Measurements from ENCODE around the gene ADAM8. TPM values are rescaled to one million over a fixed set of nuclear protein-coding genes. Genes with fewer than 3 reads are reported as not detected.

ADAM8 gene
- total RNA-seq, 2 donors from 2014 or later = 0.82 to 1.5 TPM

DNA sequence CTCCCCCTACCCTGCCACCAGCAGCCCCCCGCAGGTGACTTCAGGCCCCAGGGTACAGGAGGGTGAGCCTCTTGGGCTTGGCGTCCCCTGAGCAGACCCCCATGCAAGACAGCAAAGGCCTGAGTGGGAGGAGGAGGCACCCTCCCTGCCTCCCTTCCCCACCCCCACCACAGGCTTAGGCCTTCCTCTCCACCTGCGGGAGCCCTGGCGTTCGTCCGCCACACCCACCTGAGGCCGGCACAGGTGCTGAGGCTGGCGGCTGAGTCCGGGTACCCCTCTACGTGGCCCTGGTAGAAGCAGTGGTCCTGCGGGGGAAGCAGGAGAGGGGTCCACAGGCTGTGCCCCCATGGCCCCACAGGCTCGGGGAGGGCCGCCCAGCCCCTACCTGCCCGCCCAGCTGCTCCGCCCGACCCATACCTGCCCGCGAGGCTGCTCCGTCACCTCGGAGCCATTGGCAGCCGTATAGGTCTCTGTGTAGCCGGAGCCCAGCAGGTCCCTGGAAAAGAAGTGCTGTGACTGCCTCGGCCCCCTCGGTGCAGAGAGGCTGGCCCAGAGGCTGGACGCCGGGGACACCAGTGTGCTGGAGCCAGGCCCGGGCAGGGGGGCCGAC is 3.0 kb downstream of the ADAM8 start:
- Histone ChIP-seq H3K36me3 (no peaks in the 10 kb centered on the region), H3K4me3 (no peak overlapping the region), H3K27ac (no peak overlapping the region), H3K9me3 (no peaks in the 10 kb centered on the region), H3K4me1 (peaks cover 0 to 22% of the 10 kb centered on the region in 2 donors), H3K27me3 (peaks cover 5% of the 10 kb centered on the region in 2 donors)
- no peak for DNase-seq (ENCODE audit: low spot score)
- TF ChIP-seq, protein P1, sequence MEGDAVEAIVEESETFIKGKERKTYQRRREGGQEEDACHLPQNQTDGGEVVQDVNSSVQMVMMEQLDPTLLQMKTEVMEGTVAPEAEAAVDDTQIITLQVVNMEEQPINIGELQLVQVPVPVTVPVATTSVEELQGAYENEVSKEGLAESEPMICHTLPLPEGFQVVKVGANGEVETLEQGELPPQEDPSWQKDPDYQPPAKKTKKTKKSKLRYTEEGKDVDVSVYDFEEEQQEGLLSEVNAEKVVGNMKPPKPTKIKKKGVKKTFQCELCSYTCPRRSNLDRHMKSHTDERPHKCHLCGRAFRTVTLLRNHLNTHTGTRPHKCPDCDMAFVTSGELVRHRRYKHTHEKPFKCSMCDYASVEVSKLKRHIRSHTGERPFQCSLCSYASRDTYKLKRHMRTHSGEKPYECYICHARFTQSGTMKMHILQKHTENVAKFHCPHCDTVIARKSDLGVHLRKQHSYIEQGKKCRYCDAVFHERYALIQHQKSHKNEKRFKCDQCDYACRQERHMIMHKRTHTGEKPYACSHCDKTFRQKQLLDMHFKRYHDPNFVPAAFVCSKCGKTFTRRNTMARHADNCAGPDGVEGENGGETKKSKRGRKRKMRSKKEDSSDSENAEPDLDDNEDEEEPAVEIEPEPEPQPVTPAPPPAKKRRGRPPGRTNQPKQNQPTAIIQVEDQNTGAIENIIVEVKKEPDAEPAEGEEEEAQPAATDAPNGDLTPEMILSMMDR (IDR thresholded peaks at IDR 0.05) = no peak

DNA sequence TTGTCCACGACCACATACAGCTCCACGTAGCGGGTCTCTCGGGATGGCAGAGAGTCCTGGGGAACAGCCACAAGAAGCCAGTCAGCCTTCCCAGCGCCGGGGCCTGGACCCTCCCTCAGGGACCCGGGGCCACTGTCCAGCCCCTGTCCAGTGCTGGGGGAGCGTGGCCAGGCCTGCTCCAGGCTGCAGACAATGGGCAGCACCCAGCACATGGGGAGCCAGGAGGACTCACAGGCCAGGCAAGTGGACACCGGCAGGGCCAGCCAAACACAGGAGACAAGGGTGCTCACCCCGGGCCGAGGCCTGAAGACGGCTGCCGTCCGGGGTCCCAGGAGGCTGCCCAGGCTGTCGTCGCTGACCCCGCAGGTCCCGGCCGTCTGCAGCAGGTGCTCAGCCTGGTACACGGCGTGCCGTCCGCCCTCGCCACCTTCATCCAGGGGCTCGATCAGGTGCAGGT is 3.7 kb downstream of the ADAM8 start:
- no peak for DNase-seq (ENCODE audit: low spot score)
- Histone ChIP-seq H3K4me1 (peaks cover 0 to 19% of the 10 kb centered on the region in 2 donors), H3K9me3 (no peaks in the 10 kb centered on the region), H3K36me3 (no peaks in the 10 kb centered on the region), H3K27me3 (peaks cover 5% of the 10 kb centered on the region in 2 donors), H3K27ac (no peak overlapping the region), H3K4me3 (no peak overlapping the region)
- TF ChIP-seq, protein P1 (IDR thresholded peaks at IDR 0.05) = no peak

DNA sequence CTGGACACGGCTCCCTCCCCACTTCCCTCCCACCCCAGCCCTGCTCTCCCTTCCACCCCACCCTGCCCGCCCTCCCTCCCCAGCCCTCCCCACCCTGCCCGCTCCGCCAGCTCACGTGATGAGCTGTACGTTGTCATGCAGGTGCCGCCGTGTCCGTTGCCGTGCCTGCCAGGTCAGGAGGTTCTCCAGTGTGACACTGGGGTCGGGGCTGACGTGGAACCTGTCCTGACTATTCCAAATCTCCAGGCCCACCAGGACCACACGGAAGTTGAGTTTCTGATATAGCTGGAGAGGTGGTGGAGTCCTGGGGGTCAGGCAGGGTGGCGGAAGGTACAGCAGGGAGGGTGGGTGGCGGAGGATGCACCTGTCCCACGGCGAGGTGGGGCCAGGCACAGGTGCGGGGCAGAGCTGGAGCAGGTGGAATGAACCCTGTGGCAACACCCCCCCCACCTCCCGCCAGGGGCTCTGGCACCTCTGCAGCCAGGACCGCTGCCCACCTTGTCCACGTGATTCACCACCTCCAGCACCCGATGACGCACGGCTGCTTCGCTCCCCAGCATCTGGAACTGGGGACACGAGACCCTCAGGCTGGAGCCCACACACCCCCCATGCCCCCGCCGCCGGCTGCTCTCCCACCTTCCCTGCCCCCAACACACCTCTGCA is 4.2 kb downstream of the ADAM8 start:
- TF ChIP-seq, protein P1 (IDR thresholded peaks at IDR 0.05) = no peak
- Histone ChIP-seq H3K36me3 (no peaks in the 10 kb centered on the region), H3K27ac (no peak overlapping the region), H3K4me3 (no peak overlapping the region), H3K4me1 (peaks cover 0 to 13% of the 10 kb centered on the region in 2 donors), H3K9me3 (no peaks in the 10 kb centered on the region), H3K27me3 (peaks cover 5% of the 10 kb centered on the region in 2 donors)
- DNase-seq (ENCODE audit: low spot score) = no peak

DNA sequence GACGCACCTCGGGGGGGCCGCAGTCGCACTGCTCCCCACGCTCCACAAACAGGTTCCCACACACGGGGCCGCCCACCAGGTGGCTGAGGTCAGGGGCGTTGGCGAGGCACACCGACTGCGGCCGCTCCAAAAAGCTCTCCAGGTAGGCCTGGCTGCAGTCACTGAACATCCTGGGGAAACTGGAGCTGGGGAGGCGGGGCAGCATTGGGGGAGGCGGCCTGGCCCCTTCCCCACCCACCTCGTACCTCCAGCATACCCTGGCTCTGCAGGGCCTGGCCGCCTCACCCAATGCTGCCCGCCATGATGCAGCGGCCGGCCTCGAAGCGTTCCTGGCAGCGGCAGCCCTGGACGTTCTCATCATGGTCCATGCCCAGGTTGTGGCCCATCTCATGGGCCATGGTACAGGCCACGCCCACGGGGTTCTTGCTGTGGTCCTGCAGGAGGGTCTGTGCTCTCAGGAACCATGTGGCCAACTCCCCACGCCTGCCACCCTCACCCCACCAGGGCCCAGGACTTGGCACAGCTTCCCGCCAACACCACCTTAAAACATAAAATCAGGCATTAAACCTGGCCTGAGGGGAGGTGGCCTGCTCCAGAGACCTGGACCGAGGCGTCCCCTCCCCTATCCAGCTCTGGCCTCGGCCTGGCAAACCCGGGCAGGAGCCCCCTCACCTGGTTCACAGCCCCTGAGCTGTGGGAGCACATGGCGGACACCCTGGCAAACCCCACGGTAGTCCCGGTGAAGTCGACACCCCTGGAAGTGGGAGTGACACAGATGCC is 5.0 kb downstream of the ADAM8 start:
- Histone ChIP-seq H3K4me1 (peaks cover 0 to 6% of the 10 kb centered on the region in 2 donors), H3K27me3 (peaks cover 5% of the 10 kb centered on the region in 2 donors), H3K9me3 (no peaks in the 10 kb centered on the region), H3K4me3 (no peak overlapping the region), H3K27ac (no peak overlapping the region), H3K36me3 (no peaks in the 10 kb centered on the region)
- no peak for DNase-seq (ENCODE audit: low spot score)
- TF ChIP-seq, protein P1 (IDR thresholded peaks at IDR 0.05) = no peak

DNA sequence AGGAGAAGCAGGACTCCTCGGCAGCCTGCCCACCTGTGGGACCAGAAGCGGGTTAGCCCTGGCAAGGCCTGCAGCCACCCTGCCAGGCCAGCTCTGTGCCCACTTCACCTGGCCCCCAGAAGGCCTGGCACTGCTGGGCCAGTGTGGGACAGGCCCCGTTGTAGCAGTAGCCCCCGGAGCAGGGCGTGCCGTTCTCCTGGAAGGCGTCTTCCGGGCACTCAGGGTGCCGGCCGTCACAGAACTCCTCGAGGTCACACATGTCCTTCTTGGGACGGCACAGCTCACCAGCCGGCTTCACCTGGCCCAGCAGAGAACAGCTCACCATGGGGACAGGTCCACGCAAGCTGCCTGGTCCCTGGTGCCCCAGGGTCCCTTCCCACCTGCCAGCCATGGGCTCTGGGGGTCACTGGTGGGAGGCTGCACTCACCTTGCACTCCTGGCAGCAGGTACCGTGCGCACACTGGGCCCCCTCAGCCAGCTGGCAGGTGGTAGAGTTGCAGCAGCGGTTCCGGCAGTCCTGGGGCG is 5.8 kb downstream of the ADAM8 start:
- Histone ChIP-seq H3K27me3 (no peaks in the 10 kb centered on the region), H3K4me1 (no peaks in the 10 kb centered on the region), H3K36me3 (no peaks in the 10 kb centered on the region), H3K27ac (no peak overlapping the region), H3K9me3 (no peaks in the 10 kb centered on the region), H3K4me3 (no peak overlapping the region)
- DNase-seq (ENCODE audit: low spot score) = no peak
- TF ChIP-seq, protein P1 (IDR thresholded peaks at IDR 0.05) = no peak
